ENCODE measurements around the gene TEX10.
"Not testable (repeated sequence)": the region's sequence is repeated elsewhere in the genome, so short reads cannot be mapped to it uniquely, and the experiment has no call there.

TEX10 gene

DNA sequence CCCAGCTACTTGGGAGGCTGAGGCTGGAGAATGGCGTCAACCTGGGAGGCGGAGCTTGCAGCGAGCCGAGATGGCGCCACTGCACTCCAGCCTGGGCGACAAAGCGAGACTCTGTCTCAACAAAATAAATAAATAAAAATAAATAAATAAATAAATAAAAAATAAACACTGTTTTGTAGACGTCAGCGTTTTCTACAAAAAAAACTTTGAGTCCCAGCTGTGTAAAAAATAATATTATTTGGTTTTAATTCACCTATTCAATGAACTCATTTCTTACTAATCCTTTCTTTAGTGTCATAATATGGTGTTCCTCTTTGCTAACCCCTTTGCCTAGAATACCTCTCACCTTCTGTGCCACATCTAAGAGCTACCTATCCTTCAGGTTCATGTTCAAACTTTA is 44.0 kb upstream of the TEX10 start:
- Histone ChIP-seq H3K27me3 (ENCODE audit: insufficient read depth, poor library complexity, severe bottlenecking) (no peaks in the 10 kb centered on the region), H3K27ac (replicated peaks) (no peak overlapping the region), H3K4me3 (replicated peaks; ENCODE audit: insufficient read depth, low read length) (no peak overlapping the region)
- no peak for TF ChIP-seq GABPA (IDR thresholded peaks at IDR 0.05; ENCODE audit: low read depth)
- TF ChIP-seq POLR2AphosphoS5 (IDR thresholded peaks at IDR 0.05; ENCODE audit: low read depth): no peak
- no peak for TF ChIP-seq SPI1 (IDR thresholded peaks at IDR 0.05; ENCODE audit: borderline replicate concordance, low read depth)
- TF ChIP-seq, protein P1, sequence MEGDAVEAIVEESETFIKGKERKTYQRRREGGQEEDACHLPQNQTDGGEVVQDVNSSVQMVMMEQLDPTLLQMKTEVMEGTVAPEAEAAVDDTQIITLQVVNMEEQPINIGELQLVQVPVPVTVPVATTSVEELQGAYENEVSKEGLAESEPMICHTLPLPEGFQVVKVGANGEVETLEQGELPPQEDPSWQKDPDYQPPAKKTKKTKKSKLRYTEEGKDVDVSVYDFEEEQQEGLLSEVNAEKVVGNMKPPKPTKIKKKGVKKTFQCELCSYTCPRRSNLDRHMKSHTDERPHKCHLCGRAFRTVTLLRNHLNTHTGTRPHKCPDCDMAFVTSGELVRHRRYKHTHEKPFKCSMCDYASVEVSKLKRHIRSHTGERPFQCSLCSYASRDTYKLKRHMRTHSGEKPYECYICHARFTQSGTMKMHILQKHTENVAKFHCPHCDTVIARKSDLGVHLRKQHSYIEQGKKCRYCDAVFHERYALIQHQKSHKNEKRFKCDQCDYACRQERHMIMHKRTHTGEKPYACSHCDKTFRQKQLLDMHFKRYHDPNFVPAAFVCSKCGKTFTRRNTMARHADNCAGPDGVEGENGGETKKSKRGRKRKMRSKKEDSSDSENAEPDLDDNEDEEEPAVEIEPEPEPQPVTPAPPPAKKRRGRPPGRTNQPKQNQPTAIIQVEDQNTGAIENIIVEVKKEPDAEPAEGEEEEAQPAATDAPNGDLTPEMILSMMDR (IDR thresholded peaks at IDR 0.05; ENCODE audit: insufficient read depth, low read length): no peak
- no peak for TF ChIP-seq REST (IDR thresholded peaks at IDR 0.05; ENCODE audit: insufficient replicate concordance, low read depth)
- no peak for DNase-seq (ENCODE audit: low read depth in 1 of 2, low spot score in 1 of 2)

DNA sequence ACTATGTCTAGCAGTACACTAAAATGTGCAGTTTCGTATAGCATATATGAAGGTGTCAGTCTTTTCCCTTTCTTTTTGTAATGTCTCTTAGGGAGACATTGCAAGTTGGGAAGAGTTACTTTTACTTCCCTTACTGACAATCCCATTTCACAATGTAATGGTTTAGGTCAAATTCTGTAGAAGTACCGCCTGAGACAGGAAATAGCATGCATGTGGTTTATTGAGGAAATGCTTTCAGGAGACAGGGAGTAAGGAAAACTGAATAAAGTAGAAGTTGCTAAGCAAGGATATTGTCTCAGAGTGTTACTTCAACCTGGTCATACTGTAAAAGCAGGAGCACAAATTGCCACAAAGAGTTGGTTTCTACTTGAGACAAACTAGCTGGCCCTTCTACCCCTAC is 42.1 kb upstream of the TEX10 start:
- no peak overlapping the region for H3K27ac ChIP-seq (replicated peaks)
- H3K27me3 ChIP-seq (ENCODE audit: insufficient read depth, poor library complexity, severe bottlenecking): no peaks in the 10 kb centered on the region
- H3K4me3 ChIP-seq (replicated peaks; ENCODE audit: insufficient read depth, low read length): no peak overlapping the region
- DNase-seq (ENCODE audit: low read depth in 1 of 2, low spot score in 1 of 2): peak in 1 of 2 experiments; percentile 19
- TF ChIP-seq GABPA (IDR thresholded peaks at IDR 0.05; ENCODE audit: low read depth) (no peak), REST (IDR thresholded peaks at IDR 0.05; ENCODE audit: insufficient replicate concordance, low read depth) (no peak), SPI1 (IDR thresholded peaks at IDR 0.05; ENCODE audit: borderline replicate concordance, low read depth) (no peak)
- TF ChIP-seq, protein P1 (IDR thresholded peaks at IDR 0.05; ENCODE audit: insufficient read depth, low read length): no peak

- no peak for DNase-seq (ENCODE audit: low read depth in 1 of 2, low spot score in 1 of 2)
- Histone ChIP-seq H3K27me3 (ENCODE audit: insufficient read depth, poor library complexity, severe bottlenecking) (no peaks in the 10 kb centered on the region), H3K27ac (replicated peaks) (no peak overlapping the region), H3K4me3 (replicated peaks; ENCODE audit: insufficient read depth, low read length) (no peak overlapping the region)
- TF ChIP-seq GABPA (IDR thresholded peaks at IDR 0.05; ENCODE audit: low read depth): no peak
- TF ChIP-seq, protein P1 (IDR thresholded peaks at IDR 0.05; ENCODE audit: insufficient read depth, low read length): no peak
- no peak for TF ChIP-seq SPI1 (IDR thresholded peaks at IDR 0.05; ENCODE audit: borderline replicate concordance, low read depth)
- TF ChIP-seq REST (IDR thresholded peaks at IDR 0.05; ENCODE audit: insufficient replicate concordance, low read depth): no peak
- no peak for TF ChIP-seq POLR2AphosphoS5 (IDR thresholded peaks at IDR 0.05; ENCODE audit: low read depth)
These were observed 41.4 kb upstream of the TEX10 start for GRCh38 chr9:100394032-100394695.

DNA sequence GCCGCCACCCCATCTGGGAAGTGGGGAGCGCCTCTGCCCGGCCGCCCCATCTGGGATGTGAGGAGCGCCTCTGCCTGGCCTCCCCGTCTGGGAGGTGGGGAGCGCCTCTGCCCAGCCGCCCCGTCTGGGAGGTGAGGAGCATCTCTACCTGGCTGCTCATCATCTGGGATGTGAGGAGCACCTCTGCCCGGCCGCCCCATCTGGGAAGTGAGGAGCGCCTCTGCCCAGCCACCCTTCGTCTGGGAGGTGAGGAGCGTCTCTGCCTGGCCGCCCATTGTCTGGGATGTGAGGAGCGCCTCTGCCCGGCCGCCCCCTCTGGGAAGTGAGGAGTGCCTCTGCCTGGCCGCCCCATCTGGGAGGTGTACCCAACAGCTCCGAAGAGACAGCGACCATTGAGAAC is 40.2 kb upstream of the TEX10 start:
- DNase-seq (ENCODE audit: low read depth in 1 of 2, low spot score in 1 of 2); H3K4me3 ChIP-seq (replicated peaks; ENCODE audit: insufficient read depth, low read length); H3K27ac ChIP-seq (replicated peaks); H3K27me3 ChIP-seq (ENCODE audit: insufficient read depth, poor library complexity, severe bottlenecking): not testable (repeated sequence)

All from HL-60 (cell line).